GM19351 (cell line): ENCODE data around the gene ANKRD13C.
A peak's percentile ranks its signal among the peaks of the same experiment; 100 is the strongest.
"Not testable (repeated sequence)": the region's sequence is repeated elsewhere in the genome, so short reads cannot be mapped to it uniquely, and the experiment has no call there.

Source experiments
- ATAC-seq: cut with Tn5 transposase; IDR thresholded peaks from one replicate; pipeline ENCODE4 v1.9.1; 2021; ENCODE audit warnings: mild to moderate bottlenecking, moderate library complexity; ENCODE audit not compliant: unreplicated experiment

ANKRD13C gene

GRCh38 chr1:70361727-70362398, 7.3 kb upstream of the ANKRD13C start:
- ATAC-seq, result no peak

GRCh38 chr1:70360321-70360720, 5.8 kb upstream of the ANKRD13C start:
- no peak for ATAC-seq

GRCh38 chr1:70358921-70359564, 4.5 kb upstream of the ANKRD13C start:
- ATAC-seq, result peak; percentile 47

- no peak for ATAC-seq
Measured at GRCh38 chr1:70355920-70356319, 1.4 kb upstream of the ANKRD13C start.

- ATAC-seq, result no peak
Measured at GRCh38 chr1:70355111-70355407, 537 bp upstream of the ANKRD13C start.

GRCh38 chr1:70353601-70354331, 756 bp downstream of the ANKRD13C start:
- peak; percentile 26 for ATAC-seq

GRCh38 chr1:70353044-70353443, 1.5 kb downstream of the ANKRD13C start:
- no peak for ATAC-seq

- ATAC-seq, result not testable (repeated sequence)
Measured at GRCh38 chr1:70349799-70350198, 4.7 kb downstream of the ANKRD13C start.

GRCh38 chr1:70348399-70349165, 5.9 kb downstream of the ANKRD13C start:
- no peak for ATAC-seq

- not testable (repeated sequence) for ATAC-seq
Measured at GRCh38 chr1:70339644-70340043, 14.9 kb downstream of the ANKRD13C start.

GRCh38 chr1:70336050-70336449, 18.5 kb downstream of the ANKRD13C start:
- no peak for ATAC-seq

GRCh38 chr1:70334436-70334835, 20.1 kb downstream of the ANKRD13C start:
- no peak for ATAC-seq

GRCh38 chr1:70333245-70333644, 21.3 kb downstream of the ANKRD13C start:
- no peak for ATAC-seq

GRCh38 chr1:70331962-70332361, 22.6 kb downstream of the ANKRD13C start:
- ATAC-seq, result no peak

GRCh38 chr1:70327306-70328076, 27.0 kb downstream of the ANKRD13C start:
- no peak for ATAC-seq

GRCh38 chr1:70324683-70325082, 29.8 kb downstream of the ANKRD13C start:
- no peak for ATAC-seq

- no peak for ATAC-seq
Measured at GRCh38 chr1:70319750-70320149, 34.8 kb downstream of the ANKRD13C start.

- ATAC-seq, result no peak
Measured at GRCh38 chr1:70318191-70318590, 36.3 kb downstream of the ANKRD13C start.

- no peak for ATAC-seq
Measured at GRCh38 chr1:70317087-70317486, 37.4 kb downstream of the ANKRD13C start.

GRCh38 chr1:70315782-70316181, 38.7 kb downstream of the ANKRD13C start:
- ATAC-seq, result no peak
